K562 (cell line): Measurements from ENCODE around the gene SAP30L. TPM values are rescaled to one million over a fixed set of nuclear protein-coding genes. Genes with fewer than 3 reads are reported as not detected.

ENCODE experiments used
- C11orf30 ChIP-seq: fragments of 450-650 bp; IDR thresholded peaks from 2 replicates; pipeline ENCODE4 v1.6.1; 2016; ENCODE audit warnings: low read depth, mild to moderate bottlenecking
- GTF3C2 ChIP-seq: IDR thresholded peaks from 3 replicates; pipeline ENCODE4 v1.6.1; 2011; ENCODE audit warnings: borderline replicate concordance, mild to moderate bottlenecking, moderate library complexity; ENCODE audit not compliant: insufficient read length; ENCODE audit errors: extremely low read depth
- SAFB ChIP-seq: fragments of 200-400 bp; formaldehyde crosslinking; IDR thresholded peaks from 2 replicates; pipeline ENCODE4 v1.6.1; 2017; ENCODE audit warnings: low read depth, low read length, borderline replicate concordance
- SIX5 ChIP-seq, 2 experiments: IDR thresholded peaks; 2 replicates each; pipeline ENCODE4 v1.6.1; 2011; ENCODE audit warnings: low read length in 2 of 2, borderline replicate concordance in 1 of 2, low read depth in 1 of 2, mild to moderate bottlenecking in 1 of 2, moderate library complexity in 1 of 2; ENCODE audit not compliant: insufficient read depth in 1 of 2
- polyA plus RNA-seq, 8 experiments: library from polyadenylated mRNA; depleted of rRNA in 4 of 8; stranded (reverse) in 5 of 8; unstranded in 3 of 8; fragments of >200 nt; fragmentation: Nextera tagmentation in 2 of 8; fragmentation: Illumina TruSeq in 1 of 8; extraction: Ambion mirVana in 2 of 8; extraction: Trizol in 1 of 8; gene quantifications; 2 replicates each; pipeline versions ENCODE4 v1.2.1 to v1.2.3, GENCODE V29; 2011 to 2014; ENCODE audit warnings: inconsistent platforms in 1 of 8, missing spikeins in 1 of 8
- total RNA-seq, 7 experiments: library from RNA; depleted of rRNA in 6 of 7; stranded (reverse); fragments of >200 nt in 6 of 7; fragmentation: Illumina TruSeq in 2 of 7; extraction: Trizol in 2 of 7; gene quantifications; 2 replicates each; pipeline versions ENCODE4 v1.2.1 to v1.2.3, GENCODE V29; 2011 to 2021; ENCODE audit warnings: low replicate concordance in 1 of 7
- TF ChIP-seq, protein P1 (sequence below): fragments of 250-450 bp; sonication (Bioruptor Pico); IDR thresholded peaks from 2 replicates; pipeline ENCODE4 v1.9.0; 2021; ENCODE audit warnings: mild to moderate bottlenecking, inconsistent platforms

The SAP30L gene
- total and polyA plus RNA-seq, 9 of the 15 experiments (the other 6 are each of a cell fraction or from before 2014, with no cell fraction given) = 5.1 to 33.6 (median 28.1) TPM

GRCh38 chr5:154509784-154510555 is 64.2 kb downstream of the SAP30L start (continued):
- TF ChIP-seq, protein P1, sequence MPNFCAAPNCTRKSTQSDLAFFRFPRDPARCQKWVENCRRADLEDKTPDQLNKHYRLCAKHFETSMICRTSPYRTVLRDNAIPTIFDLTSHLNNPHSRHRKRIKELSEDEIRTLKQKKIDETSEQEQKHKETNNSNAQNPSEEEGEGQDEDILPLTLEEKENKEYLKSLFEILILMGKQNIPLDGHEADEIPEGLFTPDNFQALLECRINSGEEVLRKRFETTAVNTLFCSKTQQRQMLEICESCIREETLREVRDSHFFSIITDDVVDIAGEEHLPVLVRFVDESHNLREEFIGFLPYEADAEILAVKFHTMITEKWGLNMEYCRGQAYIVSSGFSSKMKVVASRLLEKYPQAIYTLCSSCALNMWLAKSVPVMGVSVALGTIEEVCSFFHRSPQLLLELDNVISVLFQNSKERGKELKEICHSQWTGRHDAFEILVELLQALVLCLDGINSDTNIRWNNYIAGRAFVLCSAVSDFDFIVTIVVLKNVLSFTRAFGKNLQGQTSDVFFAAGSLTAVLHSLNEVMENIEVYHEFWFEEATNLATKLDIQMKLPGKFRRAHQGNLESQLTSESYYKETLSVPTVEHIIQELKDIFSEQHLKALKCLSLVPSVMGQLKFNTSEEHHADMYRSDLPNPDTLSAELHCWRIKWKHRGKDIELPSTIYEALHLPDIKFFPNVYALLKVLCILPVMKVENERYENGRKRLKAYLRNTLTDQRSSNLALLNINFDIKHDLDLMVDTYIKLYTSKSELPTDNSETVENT (CRISPR knock-in tag) = no peak
- TF ChIP-seq SIX5 (IDR thresholded peaks at IDR 0.05; ENCODE audit: borderline replicate concordance in 1 of 2, insufficient read depth in 1 of 2, low read depth in 1 of 2, low read length in 2 of 2) = no peak
- TF ChIP-seq GTF3C2 = no peak
- no peak for TF ChIP-seq C11orf30
- TF ChIP-seq SAFB = no peak

Other genes starting within 250 kb of the SAP30L start
- gene HAND1, start 32.2 kb downstream of the SAP30L start, total RNA-seq (2014; rRNA removed) = not detected in 2 replicates
- gene HAND1, start 32.2 kb downstream of the SAP30L start, total RNA-seq (2014; rRNA removed; fragmentation: Illumina TruSeq; extraction: Trizol) = not detected in 2 replicates
- not detected in 2 replicates for gene HAND1, start 32.2 kb downstream of the SAP30L start, total RNA-seq (2015; rRNA removed; fragmentation: Illumina TruSeq; extraction: Trizol)
- gene HAND1, start 32.2 kb downstream of the SAP30L start, total RNA-seq (2021) = not detected in 2 replicates
- not detected in 2 replicates for gene HAND1, start 32.2 kb downstream of the SAP30L start, polyA plus RNA-seq (2011; rRNA removed)
- not detected in 2 replicates for gene HAND1, start 32.2 kb downstream of the SAP30L start, polyA plus RNA-seq (2014; fragmentation: Illumina TruSeq; extraction: Trizol)
- not detected for gene HAND1, start 32.2 kb downstream of the SAP30L start, polyA plus RNA-seq (2014; fragmentation: Nextera tagmentation; extraction: Ambion mirVana)
- gene HAND1, start 32.2 kb downstream of the SAP30L start, polyA plus RNA-seq (2014; rRNA removed) = not detected in 2 replicates